K562 (cell line): ENCODE measurements around the gene TBC1D16. TPM values are rescaled to one million over a fixed set of nuclear protein-coding genes. Genes with fewer than 3 reads are reported as not detected.

Source experiments
- ATAC-seq: fragments of 200-7000 bp; cut with Tn5 transposase; 3 replicates; pipeline ENCODE4 v1.9.1; 2020; ENCODE audit warnings: moderate library complexity
- BruUV-seq: library from RNA; stranded (reverse); fragments of 400-500 nt; replicated peaks from 2 replicates; lab custom pipeline; 2021; lab: Mats Ljungman, UMichigan
- CTCF ChIA-PET: fragments of 300-600 bp; formaldehyde crosslinking; extraction: SDS; loops from one replicate; lab custom pipeline; 2021; ENCODE audit warnings: low intra/inter-chr PET ratio; lab: Yijun Ruan, JAX
- POLR2A ChIA-PET: fragments of 300-600, 350-650 bp; sonication (Branson Sonifier 250); formaldehyde crosslinking; extraction: SDS; loops from one replicate; lab custom pipeline; 2021; ENCODE audit warnings: antibody characterized with exemption, inconsistent platforms; lab: Yijun Ruan, JAX
- DNase-seq, 4 experiments: peaks; one replicate each; pipeline versions ENCODE4 v3.0.0 to v3.0.0-alpha.2; 2011 to 2018; ENCODE audit warnings: low spot score in 3 of 4, mixed read lengths in 3 of 4; ENCODE audit errors: extremely low read depth in 1 of 4
- FAIRE-seq: peaks from 2 replicates; lab custom pipeline; 2011; peaks lifted over from hg19 to GRCh38; lab: Jason Lieb, UNC
- H2AFZ ChIP-seq: 2 replicates; pipeline ENCODE4 v1.6.0; 2011; ENCODE audit warnings: low read depth, low read length, control low read depth, inconsistent platforms
- H3K27ac ChIP-seq: fragments of 200-600 bp; 3 replicates; pipeline ENCODE4 v1.8.0; 2011; ENCODE audit warnings: low read depth, mild to moderate bottlenecking, control low read depth, inconsistent platforms, low read length, moderate library complexity, mixed read lengths; ENCODE audit errors: extremely low read depth
- H3K27me3 ChIP-seq, 2 experiments: fragments of 300-600 bp in 1 of 2; 2 replicates in 1 of 2; 3 replicates in 1 of 2; pipeline versions ENCODE4 v1.6.0 to v1.8.0; 2011; ENCODE audit warnings: inconsistent platforms in 2 of 2, low read length in 2 of 2, mild to moderate bottlenecking in 1 of 2, mixed read lengths in 1 of 2, moderate library complexity in 1 of 2; ENCODE audit not compliant: control insufficient read depth in 2 of 2, insufficient read depth in 2 of 2
- H3K36me3 ChIP-seq: fragments of 300-600 bp; 3 replicates; pipeline ENCODE4 v1.8.0; 2011; ENCODE audit warnings: mild to moderate bottlenecking, low read length, inconsistent platforms; ENCODE audit not compliant: control insufficient read depth, insufficient read depth
- H3K4me1 ChIP-seq, 2 experiments: fragments of 200-600 bp in 1 of 2; replicated peaks in 1 of 2; 2 replicates in 1 of 2; 3 replicates in 1 of 2; pipeline versions ENCODE4 v1.5.1 to v1.8.0; 2011; ENCODE audit warnings: inconsistent platforms in 2 of 2, low read length in 2 of 2, mild to moderate bottlenecking in 1 of 2, mixed read lengths in 1 of 2, moderate library complexity in 1 of 2; ENCODE audit not compliant: control insufficient read depth in 2 of 2, insufficient read depth in 2 of 2
- H3K4me2 ChIP-seq: 2 replicates; pipeline ENCODE4 v1.6.1; 2011; ENCODE audit warnings: low read length, control low read depth, inconsistent platforms, mixed read lengths; ENCODE audit not compliant: insufficient read depth
- H3K4me3 ChIP-seq: fragments of 200-600 bp; sonication (generic), shearing (Covaris generic); 2 replicates; pipeline ENCODE4 v1.5.1; 2016; ENCODE audit warnings: control low read depth, inconsistent platforms
- H3K79me2 ChIP-seq: fragments of 200-600 bp; 3 replicates; pipeline ENCODE4 v1.8.0; 2011; ENCODE audit warnings: low read length, inconsistent platforms; ENCODE audit not compliant: control insufficient read depth, insufficient read depth
- H3K9ac ChIP-seq, 2 experiments: 2 replicates each; pipeline versions ENCODE4 v1.6.0 to v1.6.1; 2011; ENCODE audit warnings: low read depth in 2 of 2, low read length in 2 of 2, control low read depth in 1 of 2, inconsistent platforms in 1 of 2, mild to moderate bottlenecking in 1 of 2, mixed read lengths in 1 of 2; ENCODE audit not compliant: insufficient read depth in 1 of 2
- H3K9me1 ChIP-seq: one replicate; pipeline ENCODE4 v1.6.0; 2011; ENCODE audit warnings: inconsistent platforms, mild to moderate bottlenecking, low read length, moderate library complexity; ENCODE audit not compliant: control insufficient read depth, insufficient read depth
- H3K9me3 ChIP-seq: replicated peaks from 2 replicates; pipeline ENCODE4 v1.5.1; 2011; ENCODE audit warnings: low read depth, low read length, inconsistent platforms; ENCODE audit not compliant: control insufficient read depth, insufficient read depth
- H4K20me1 ChIP-seq: replicated peaks from 2 replicates; pipeline ENCODE4 v1.6.1; 2011; ENCODE audit warnings: low read length, inconsistent platforms, mixed read lengths; ENCODE audit not compliant: control insufficient read depth, insufficient read depth
- ATF1 ChIP-seq, 2 experiments: fragments of 450-650 bp in 1 of 2; IDR thresholded peaks; 2 replicates each; pipeline ENCODE4 v1.6.1; 2016; ENCODE audit warnings: missing compliant biosample characterization in 1 of 2, missing genetic modification characterization in 1 of 2
- ATF7 ChIP-seq: fragments of 450-650 bp; IDR thresholded peaks from 2 replicates; pipeline ENCODE4 v1.7.1; 2014; ENCODE audit warnings: mild to moderate bottlenecking, moderate library complexity
- MEF2A ChIP-seq: IDR thresholded peaks from 2 replicates; pipeline ENCODE4 v1.6.1; 2011; ENCODE audit warnings: low read depth, mild to moderate bottlenecking, low read length, moderate library complexity; ENCODE audit not compliant: control insufficient read depth
- SRSF1 ChIP-seq: fragments of 200-400 bp; formaldehyde crosslinking; IDR thresholded peaks from 2 replicates; pipeline ENCODE4 v1.6.1; 2017; ENCODE audit warnings: mild to moderate bottlenecking, low read depth, low read length, moderate library complexity
- TCF3 ChIP-seq: sonication (generic); formaldehyde crosslinking; IDR thresholded peaks from 2 replicates; pipeline ENCODE4 v1.4.0; 2020; ENCODE audit warnings: mild to moderate bottlenecking, missing genetic modification reagents
- TCF7 ChIP-seq: sonication (generic); IDR thresholded peaks from 2 replicates; pipeline ENCODE4 v1.6.1; 2016; ENCODE audit warnings: antibody characterized with exemption, borderline replicate concordance
- ZBED1 ChIP-seq: IDR thresholded peaks from 2 replicates; pipeline ENCODE4 v1.6.1; 2014
- ZBTB26 ChIP-seq: fragments of 450-650 bp; formaldehyde crosslinking; IDR thresholded peaks from 2 replicates; pipeline ENCODE4 v1.4.0; 2022; ENCODE audit warnings: missing genetic modification characterization
- ZNF76 ChIP-seq: fragments of 250-450 bp; sonication (Bioruptor Pico); IDR thresholded peaks from 2 replicates; pipeline ENCODE4 v1.4.0; 2020; ENCODE audit warnings: mild to moderate bottlenecking, moderate library complexity, borderline replicate concordance
- WGBS: fragments of 100-300 bp; shearing (Covaris generic); methylation state at CpG from one replicate; pipeline ENCODE4 v1.1.6; 2016; ENCODE audit warnings: low coverage, mixed read lengths; ENCODE audit not compliant: insufficient coverage; ENCODE audit errors: missing lambda C conversion rate; 5-methylcytosine and 5-hydroxymethylcytosine counted together
- in situ Hi-C: fragments of 300-500 bp; cut with MboI; formaldehyde crosslinking; loops from 4 replicates; pipeline ENCODE4 v1.15.0; 2018; ENCODE audit warnings: inconsistent platforms, mixed read lengths
- intact Hi-C: fragments of 100-400 bp; cut with micrococcal nuclease; formaldehyde crosslinking; loops from 2 replicates; pipeline ENCODE4 v1.14.2; 2022
- polyA plus RNA-seq, 8 experiments: library from polyadenylated mRNA; depleted of rRNA in 4 of 8; stranded (reverse) in 5 of 8; unstranded in 3 of 8; fragments of >200 nt; fragmentation: Nextera tagmentation in 2 of 8; fragmentation: Illumina TruSeq in 1 of 8; extraction: Ambion mirVana in 2 of 8; extraction: Trizol in 1 of 8; gene quantifications; 2 replicates each; pipeline versions ENCODE4 v1.2.1 to v1.2.3, GENCODE V29; 2011 to 2014; ENCODE audit warnings: inconsistent platforms in 1 of 8, missing spikeins in 1 of 8
- total RNA-seq, 7 experiments: library from RNA; depleted of rRNA in 6 of 7; stranded (reverse); fragments of >200 nt in 6 of 7; fragmentation: Illumina TruSeq in 2 of 7; extraction: Trizol in 2 of 7; gene quantifications; 2 replicates each; pipeline versions ENCODE4 v1.2.1 to v1.2.3, GENCODE V29; 2011 to 2021; ENCODE audit warnings: low replicate concordance in 1 of 7

TBC1D16 gene
- total and polyA plus RNA-seq, 9 of the 15 experiments (the other 6 are each of a cell fraction or from before 2014, with no cell fraction given) = 0.01 to 0.20 (median 0.03) TPM; not detected in 1

DNA sequence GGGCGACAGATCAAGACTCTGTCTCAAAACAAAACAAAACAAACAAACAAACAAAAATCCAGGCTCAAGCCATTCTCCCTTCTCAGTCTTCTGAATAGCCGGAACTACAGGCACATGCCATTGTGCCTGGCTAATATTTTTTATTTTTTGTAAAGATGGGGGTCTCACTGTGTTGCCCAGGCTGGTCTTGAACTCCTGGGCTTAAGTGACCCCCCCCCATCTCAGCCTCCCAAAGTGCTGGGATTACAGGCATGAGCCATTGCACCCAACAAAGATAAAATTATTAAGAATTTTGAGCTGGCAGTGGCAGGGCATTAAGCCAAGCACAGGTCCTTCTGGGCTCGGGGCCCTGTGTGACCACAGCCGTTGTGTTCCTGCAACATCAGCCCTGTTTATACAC, 126.6 kb downstream of the TBC1D16 start (continued):
- no peak for TF ChIP-seq ZBED1
- TF ChIP-seq TCF3 = no peak
- TF ChIP-seq TCF7 = no peak
- no peak for TF ChIP-seq SRSF1
- no peak for TF ChIP-seq MEF2A

DNA sequence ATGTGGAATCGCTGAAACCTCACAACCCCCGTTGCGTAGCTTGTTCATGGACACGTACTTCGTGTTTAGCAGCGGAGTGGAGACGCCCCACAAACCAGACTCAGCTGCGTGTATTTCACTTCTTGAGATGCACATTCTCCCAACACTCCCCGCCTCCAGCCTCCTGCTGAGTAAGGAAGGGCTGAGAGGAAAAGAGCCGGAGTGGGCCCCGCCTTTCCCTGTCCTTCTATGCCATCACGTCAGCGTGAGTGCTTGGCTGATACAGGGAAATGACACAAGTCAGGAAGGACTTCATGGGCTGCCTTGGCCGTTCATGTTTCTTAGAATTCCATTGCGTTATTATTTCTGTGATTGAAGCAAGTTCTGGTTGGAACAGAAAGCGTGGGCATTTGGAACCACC, 127.8 kb downstream of the TBC1D16 start:
- WGBS = 9% methylated on average over 16 of the region's 16 CpGs

More for the DNA sequence above, 127.8 kb downstream of the TBC1D16 start:
- Histone ChIP-seq H3K9me3 (no peaks in the 10 kb centered on the region), H2AFZ (no peak overlapping the region), H3K4me1 (peaks cover 0 to 5% of the 10 kb centered on the region in 2 experiments; a peak in 2 of 5 replicates), H3K27ac (no peak overlapping the region), H4K20me1 (no peaks in the 10 kb centered on the region; the same call in none of the 2 replicates), H3K4me3 (no peak overlapping the region), H3K9me1 (no peaks in the 10 kb centered on the region), H3K9ac (no peak overlapping the region)
- POLR2A ChIA-PET = interaction anchor here (1.1 kb wide), 1 partner anchor 71 kb away, joined by 4 read pairs; no protein-coding TSS in a partner anchor
- BruUV-seq = no TSS peak
- CTCF ChIA-PET = no interaction called here
- ATAC-seq (peak; percentile 55), DNase-seq (peak in 1 of 4 experiments; percentile 29)
- TF ChIP-seq ZBTB26 (CRISPR knock-in tag) = no peak
- peak; percentile 55; the same call in 1 of the 2 replicates for TF ChIP-seq ATF7
- no peak for TF ChIP-seq ZNF76 (CRISPR knock-in tag)
- TF ChIP-seq ATF1 (CRISPR knock-in tag; IDR thresholded peaks at IDR 0.05) = no peak
- peak; percentile 22; the same call in 1 of the 2 replicates for TF ChIP-seq ATF1 (tag; IDR thresholded peaks at IDR 0.05)
- TF ChIP-seq, all 486 proteins: peak for 2
- peaks cover 48 to 78% of the 10 kb centered on the region in 2 experiments for H3K27me3 ChIP-seq
- H3K79me2 ChIP-seq = no peaks in the 10 kb centered on the region
- H3K36me3 ChIP-seq = no peaks in the 10 kb centered on the region
- no peak for FAIRE-seq
- intact Hi-C loops = no loop called here
- H3K4me2 ChIP-seq = no peak overlapping the region
- in situ Hi-C loops = no loop called here
